GM12878 (cell line): Measurements from ENCODE around the gene DGKI. TPM values are rescaled to one million over a fixed set of nuclear protein-coding genes. Genes with fewer than 3 reads are reported as not detected.

Source experiments
- ASH2L ChIP-seq: fragments of 300-600, 200-600 bp; sonication (generic); IDR thresholded peaks from 2 replicates; pipeline ENCODE4 v1.6.1; 2017; ENCODE audit warnings: low read depth, mild to moderate bottlenecking, borderline replicate concordance
- BCL11A ChIP-seq: IDR thresholded peaks from 2 replicates; pipeline ENCODE4 v1.6.1; 2011; ENCODE audit warnings: low read depth, low read length
- BMI1 ChIP-seq: fragments of 450-650 bp; IDR thresholded peaks from 2 replicates; pipeline ENCODE4 v1.6.1; 2016; ENCODE audit warnings: mild to moderate bottlenecking, moderate library complexity, borderline replicate concordance
- EGR1 ChIP-seq, 2 experiments: IDR thresholded peaks; 1 replicate in 1 of 2; 2 replicates in 1 of 2; pipeline ENCODE4 v1.6.1; 2011 to 2012; ENCODE audit warnings: low read depth in 2 of 2, low read length in 2 of 2, borderline replicate concordance in 1 of 2, mild to moderate bottlenecking in 1 of 2, moderate library complexity in 1 of 2
- ESRRA ChIP-seq: IDR thresholded peaks from 2 replicates; pipeline ENCODE4 v1.6.1; 2012; ENCODE audit warnings: mild to moderate bottlenecking, low read length, improper control_type of control experiment
- FOXM1 ChIP-seq: IDR thresholded peaks from 2 replicates; pipeline ENCODE4 v1.6.1; 2012; ENCODE audit warnings: low read depth, mild to moderate bottlenecking, inconsistent platforms, low read length, moderate library complexity
- IKZF1 ChIP-seq: fragments of 450-650 bp; conservative IDR thresholded peaks from 2 replicates; pipeline ENCODE4 v1.6.1; 2017; ENCODE audit warnings: antibody characterized with exemption, mild to moderate bottlenecking
- MTA2 ChIP-seq: fragments of 450-650 bp; IDR thresholded peaks from 2 replicates; pipeline ENCODE4 v1.6.1; 2016; ENCODE audit warnings: low read depth, mild to moderate bottlenecking, moderate library complexity
- NFIC ChIP-seq: IDR thresholded peaks from 2 replicates; pipeline ENCODE4 v1.6.1; 2012; ENCODE audit warnings: low read depth, mild to moderate bottlenecking, inconsistent platforms, low read length, moderate library complexity
- NRF1 ChIP-seq: conservative IDR thresholded peaks from 2 replicates; pipeline ENCODE4 v1.6.1; 2011; ENCODE audit warnings: mild to moderate bottlenecking, low read depth, low read length, improper control_type of control experiment
- PAX5 ChIP-seq: IDR thresholded peaks from 2 replicates; pipeline ENCODE4 v1.6.1; 2011; ENCODE audit warnings: low read depth, low read length, borderline replicate concordance
- POLR2A ChIP-seq: IDR thresholded peaks from 2 replicates; pipeline ENCODE4 v1.6.1; 2011; ENCODE audit warnings: low read depth, mild to moderate bottlenecking, low read length
- SMC3 ChIP-seq: IDR thresholded peaks from 2 replicates; pipeline ENCODE4 v1.6.1; 2011; ENCODE audit warnings: low read length, improper control_type of control experiment, borderline replicate concordance
- TBL1XR1 ChIP-seq: IDR thresholded peaks from 2 replicates; pipeline ENCODE4 v1.6.1; 2012; ENCODE audit warnings: low read depth, low read length, improper control_type of control experiment
- TCF12 ChIP-seq: IDR thresholded peaks from 2 replicates; pipeline ENCODE4 v1.6.1; 2011; ENCODE audit warnings: low read depth, mild to moderate bottlenecking, low read length
- ZZZ3 ChIP-seq: IDR thresholded peaks from 2 replicates; pipeline ENCODE4 v1.6.1; 2011; ENCODE audit warnings: low read depth; ENCODE audit not compliant: control insufficient read depth, insufficient read length
- polyA plus RNA-seq, 11 experiments: library from polyadenylated mRNA; depleted of rRNA in 4 of 11; unstranded in 6 of 11; stranded (reverse) in 5 of 11; fragments of >200 nt; fragmentation: Nextera tagmentation in 4 of 11; fragmentation: Illumina TruSeq in 1 of 11; extraction: Ambion mirVana in 4 of 11; extraction: Trizol in 1 of 11; gene quantifications; 1 replicate in 1 of 11; 2 replicates in 10 of 11; pipeline versions ENCODE4 v1.2.1 to v1.2.3, GENCODE V29; 2011 to 2016; ENCODE audit warnings: inconsistent platforms in 2 of 11, missing spikeins in 2 of 11, low read depth in 1 of 11
- total RNA-seq, 4 experiments: library from RNA; depleted of rRNA in 3 of 4; stranded (reverse); fragments of >200 nt in 3 of 4; fragmentation: Illumina TruSeq in 1 of 4; extraction: Trizol in 1 of 4; gene quantifications; 2 replicates each; pipeline versions ENCODE4 v1.2.1 to v1.2.3, GENCODE V29; 2013 to 2021
- TF ChIP-seq, protein P1 (sequence below): fragments of 150-350 bp; IDR thresholded peaks from 2 replicates; pipeline ENCODE4 v1.6.1; 2014; ENCODE audit warnings: mild to moderate bottlenecking, low read depth, low read length
- TF ChIP-seq, protein P2 (sequence below): fragments of 450-650 bp; formaldehyde crosslinking; IDR thresholded peaks from 2 replicates; pipeline ENCODE4 v1.4.0; 2020; ENCODE audit warnings: mild to moderate bottlenecking, moderate library complexity
- TF ChIP-seq, protein P3 (sequence below): IDR thresholded peaks from 2 replicates; pipeline ENCODE4 v1.6.1; 2011; ENCODE audit warnings: borderline replicate concordance, low read depth, mild to moderate bottlenecking, moderate library complexity, low read length; ENCODE audit not compliant: insufficient read depth, poor library complexity, severe bottlenecking
- TF ChIP-seq, protein P4 (sequence below): fragments of 450-650 bp; IDR thresholded peaks from 2 replicates; pipeline ENCODE4 v1.6.1; 2018; ENCODE audit warnings: borderline replicate concordance, mild to moderate bottlenecking; ENCODE audit not compliant: partially characterized antibody

DGKI gene
- total and polyA plus RNA-seq, 10 of the 15 experiments (the other 5 are each of a cell fraction or from before 2014, with no cell fraction given) = 10.4 to 37.1 (median 22.1) TPM

DNA sequence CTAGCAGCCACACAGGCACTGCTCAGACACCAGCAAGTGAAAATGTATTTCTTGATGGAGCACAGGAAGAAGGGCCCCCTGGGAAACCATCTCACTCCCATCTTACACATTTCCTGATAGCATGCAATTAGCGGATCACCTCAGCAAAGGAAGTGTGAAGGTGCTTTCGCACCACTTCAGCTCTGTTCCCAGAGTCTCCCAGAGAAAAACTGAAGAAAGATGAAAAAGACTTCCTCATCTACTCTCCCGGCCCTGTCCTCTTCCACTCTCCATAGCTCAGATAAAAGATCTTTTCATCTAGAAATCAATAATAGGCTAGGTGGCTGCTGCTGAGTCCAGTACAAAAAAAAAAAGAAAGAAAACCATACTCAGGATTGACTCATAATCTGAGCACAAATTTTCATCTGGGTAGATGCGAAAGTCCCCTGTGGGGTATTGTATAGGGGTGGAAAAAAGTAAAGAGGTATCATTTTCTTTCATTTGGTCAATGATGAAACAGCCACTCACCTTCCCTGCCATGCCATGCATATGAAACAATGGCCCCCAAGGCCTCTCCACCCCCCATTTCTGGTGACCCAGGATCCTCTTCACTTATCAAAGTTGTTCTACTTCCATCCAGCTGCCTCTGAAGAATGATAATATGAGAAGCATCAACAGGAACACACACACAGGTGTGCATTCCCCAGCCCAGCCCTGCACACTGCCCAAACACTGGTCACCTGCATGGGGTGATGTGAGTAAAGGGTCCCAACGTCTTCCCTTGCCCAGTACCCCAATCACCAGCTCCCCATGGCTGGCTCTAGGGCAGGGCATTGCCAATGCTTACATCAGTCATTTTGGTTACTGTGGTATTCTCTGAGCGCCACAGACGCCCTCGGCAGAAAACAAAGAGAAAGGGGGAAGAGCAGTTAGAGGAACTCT is 48.8 kb upstream of the DGKI start (continued):
- TF ChIP-seq, protein P1, sequence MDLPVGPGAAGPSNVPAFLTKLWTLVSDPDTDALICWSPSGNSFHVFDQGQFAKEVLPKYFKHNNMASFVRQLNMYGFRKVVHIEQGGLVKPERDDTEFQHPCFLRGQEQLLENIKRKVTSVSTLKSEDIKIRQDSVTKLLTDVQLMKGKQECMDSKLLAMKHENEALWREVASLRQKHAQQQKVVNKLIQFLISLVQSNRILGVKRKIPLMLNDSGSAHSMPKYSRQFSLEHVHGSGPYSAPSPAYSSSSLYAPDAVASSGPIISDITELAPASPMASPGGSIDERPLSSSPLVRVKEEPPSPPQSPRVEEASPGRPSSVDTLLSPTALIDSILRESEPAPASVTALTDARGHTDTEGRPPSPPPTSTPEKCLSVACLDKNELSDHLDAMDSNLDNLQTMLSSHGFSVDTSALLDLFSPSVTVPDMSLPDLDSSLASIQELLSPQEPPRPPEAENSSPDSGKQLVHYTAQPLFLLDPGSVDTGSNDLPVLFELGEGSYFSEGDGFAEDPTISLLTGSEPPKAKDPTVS = no peak
- TF ChIP-seq POLR2A (no peak), NFIC (peak; percentile 99), NRF1 (no peak), TCF12 (peak; percentile 39; the same call in 1 of the 2 replicates), ASH2L (no peak), FOXM1 (peak; percentile 98), PAX5 (no peak), ZZZ3 (no peak), MTA2 (peak; percentile 76), IKZF1 (peak; percentile 73), EGR1 (IDR thresholded peaks at IDR 0.05; ENCODE audit: borderline replicate concordance in 1 of 2, low read depth in 2 of 2, low read length in 2 of 2) (no peak), TBL1XR1 (peak; percentile 25; the same call in 1 of the 2 replicates), ESRRA (no peak), BMI1 (no peak), BCL11A (peak; percentile 66), SMC3 (no peak)
- TF ChIP-seq, protein P2, sequence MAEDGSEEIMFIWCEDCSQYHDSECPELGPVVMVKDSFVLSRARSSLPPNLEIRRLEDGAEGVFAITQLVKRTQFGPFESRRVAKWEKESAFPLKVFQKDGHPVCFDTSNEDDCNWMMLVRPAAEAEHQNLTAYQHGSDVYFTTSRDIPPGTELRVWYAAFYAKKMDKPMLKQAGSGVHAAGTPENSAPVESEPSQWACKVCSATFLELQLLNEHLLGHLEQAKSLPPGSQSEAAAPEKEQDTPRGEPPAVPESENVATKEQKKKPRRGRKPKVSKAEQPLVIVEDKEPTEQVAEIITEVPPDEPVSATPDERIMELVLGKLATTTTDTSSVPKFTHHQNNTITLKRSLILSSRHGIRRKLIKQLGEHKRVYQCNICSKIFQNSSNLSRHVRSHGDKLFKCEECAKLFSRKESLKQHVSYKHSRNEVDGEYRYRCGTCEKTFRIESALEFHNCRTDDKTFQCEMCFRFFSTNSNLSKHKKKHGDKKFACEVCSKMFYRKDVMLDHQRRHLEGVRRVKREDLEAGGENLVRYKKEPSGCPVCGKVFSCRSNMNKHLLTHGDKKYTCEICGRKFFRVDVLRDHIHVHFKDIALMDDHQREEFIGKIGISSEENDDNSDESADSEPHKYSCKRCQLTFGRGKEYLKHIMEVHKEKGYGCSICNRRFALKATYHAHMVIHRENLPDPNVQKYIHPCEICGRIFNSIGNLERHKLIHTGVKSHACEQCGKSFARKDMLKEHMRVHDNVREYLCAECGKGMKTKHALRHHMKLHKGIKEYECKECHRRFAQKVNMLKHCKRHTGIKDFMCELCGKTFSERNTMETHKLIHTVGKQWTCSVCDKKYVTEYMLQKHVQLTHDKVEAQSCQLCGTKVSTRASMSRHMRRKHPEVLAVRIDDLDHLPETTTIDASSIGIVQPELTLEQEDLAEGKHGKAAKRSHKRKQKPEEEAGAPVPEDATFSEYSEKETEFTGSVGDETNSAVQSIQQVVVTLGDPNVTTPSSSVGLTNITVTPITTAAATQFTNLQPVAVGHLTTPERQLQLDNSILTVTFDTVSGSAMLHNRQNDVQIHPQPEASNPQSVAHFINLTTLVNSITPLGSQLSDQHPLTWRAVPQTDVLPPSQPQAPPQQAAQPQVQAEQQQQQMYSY = no peak
- TF ChIP-seq, protein P3, sequence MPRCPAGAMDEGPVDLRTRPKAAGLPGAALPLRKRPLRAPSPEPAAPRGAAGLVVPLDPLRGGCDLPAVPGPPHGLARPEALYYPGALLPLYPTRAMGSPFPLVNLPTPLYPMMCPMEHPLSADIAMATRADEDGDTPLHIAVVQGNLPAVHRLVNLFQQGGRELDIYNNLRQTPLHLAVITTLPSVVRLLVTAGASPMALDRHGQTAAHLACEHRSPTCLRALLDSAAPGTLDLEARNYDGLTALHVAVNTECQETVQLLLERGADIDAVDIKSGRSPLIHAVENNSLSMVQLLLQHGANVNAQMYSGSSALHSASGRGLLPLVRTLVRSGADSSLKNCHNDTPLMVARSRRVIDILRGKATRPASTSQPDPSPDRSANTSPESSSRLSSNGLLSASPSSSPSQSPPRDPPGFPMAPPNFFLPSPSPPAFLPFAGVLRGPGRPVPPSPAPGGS = peak; percentile 61
- TF ChIP-seq, protein P4, sequence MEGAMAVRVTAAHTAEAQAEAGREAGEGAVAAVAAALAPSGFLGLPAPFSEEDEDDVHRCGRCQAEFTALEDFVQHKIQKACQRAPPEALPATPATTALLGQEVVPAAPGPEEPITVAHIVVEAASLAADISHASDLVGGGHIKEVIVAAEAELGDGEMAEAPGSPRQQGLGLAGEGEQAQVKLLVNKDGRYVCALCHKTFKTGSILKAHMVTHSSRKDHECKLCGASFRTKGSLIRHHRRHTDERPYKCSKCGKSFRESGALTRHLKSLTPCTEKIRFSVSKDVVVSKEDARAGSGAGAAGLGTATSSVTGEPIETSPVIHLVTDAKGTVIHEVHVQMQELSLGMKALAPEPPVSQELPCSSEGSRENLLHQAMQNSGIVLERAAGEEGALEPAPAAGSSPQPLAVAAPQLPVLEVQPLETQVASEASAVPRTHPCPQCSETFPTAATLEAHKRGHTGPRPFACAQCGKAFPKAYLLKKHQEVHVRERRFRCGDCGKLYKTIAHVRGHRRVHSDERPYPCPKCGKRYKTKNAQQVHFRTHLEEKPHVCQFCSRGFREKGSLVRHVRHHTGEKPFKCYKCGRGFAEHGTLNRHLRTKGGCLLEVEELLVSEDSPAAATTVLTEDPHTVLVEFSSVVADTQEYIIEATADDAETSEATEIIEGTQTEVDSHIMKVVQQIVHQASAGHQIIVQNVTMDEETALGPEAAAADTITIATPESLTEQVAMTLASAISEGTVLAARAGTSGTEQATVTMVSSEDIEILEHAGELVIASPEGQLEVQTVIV = no peak
